Measurements from ENCODE around the gene REN. TPM values are rescaled to one million over a fixed set of nuclear protein-coding genes. Genes with fewer than 3 reads are reported as not detected.

REN gene
- total and polyA plus RNA-seq, 9 of the 15 experiments (the other 6 are each of a cell fraction or from before 2014, with no cell fraction given): 1.7 to 9.9 (median 3.1) TPM

DNA sequence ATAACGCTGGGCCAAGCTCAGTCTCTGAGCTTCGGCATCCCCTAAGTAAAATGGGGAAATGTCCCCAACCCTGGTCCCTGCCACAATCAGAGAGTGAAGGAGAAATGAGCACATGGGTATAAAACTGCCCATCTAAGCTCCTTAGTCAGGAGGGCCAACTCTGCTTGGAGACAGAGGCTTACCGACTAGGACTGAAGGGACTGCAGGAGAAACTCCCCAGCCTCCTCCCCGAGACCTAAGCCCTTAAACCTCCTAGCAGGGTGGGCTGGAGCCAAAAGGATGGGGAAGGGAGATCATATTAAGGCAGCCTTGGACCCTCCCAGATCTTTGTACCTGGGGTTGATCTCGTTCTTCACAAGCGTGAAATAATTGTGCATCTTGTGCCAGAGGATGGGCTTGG, 19.8 kb downstream of the REN start:
- under 1% methylated on average over 6 of the region's 6 CpGs for WGBS (ENCODE audit: insufficient coverage, low coverage, missing lambda C conversion rate)
- CTCF ChIA-PET (ENCODE audit: low intra/inter-chr PET ratio): no interaction called here

More for the DNA sequence above, 19.8 kb downstream of the REN start:
- no peaks in the 10 kb centered on the region for H3K9me1 ChIP-seq (ENCODE audit: control insufficient read depth, insufficient read depth, low read length)
- no peak overlapping the region for H2AFZ ChIP-seq (ENCODE audit: low read depth, low read length)
- ATAC-seq (no peak), DNase-seq (ENCODE audit: extremely low read depth in 1 of 4, low spot score in 3 of 4) (no peak), FAIRE-seq (no peak)
- peaks cover 15% of the 10 kb centered on the region for H4K20me1 ChIP-seq (replicated peaks; ENCODE audit: control insufficient read depth, insufficient read depth, low read length)
- no peaks in the 10 kb centered on the region for H3K9me3 ChIP-seq (replicated peaks; ENCODE audit: control insufficient read depth, insufficient read depth, low read depth, low read length)
- peaks cover 0 to 7% of the 10 kb centered on the region in 2 experiments; a peak in 2 of 5 replicates for H3K4me1 ChIP-seq (replicated peaks in 1 of 2; ENCODE audit: control insufficient read depth in 2 of 2, insufficient read depth in 2 of 2, low read length in 2 of 2)
- H3K36me3 ChIP-seq (ENCODE audit: control insufficient read depth, insufficient read depth, low read length): no peaks in the 10 kb centered on the region
- H3K4me2 ChIP-seq (ENCODE audit: insufficient read depth, low read length): no peak overlapping the region
- TF ChIP-seq SMARCB1 (IDR thresholded peaks at IDR 0.05; ENCODE audit: insufficient read length, low read depth): no peak
- TF ChIP-seq HMG20A (CRISPR knock-in tag; conservative IDR thresholded peaks at IDR 0.05): no peak
- no peak for TF ChIP-seq MTF1 (CRISPR knock-in tag; IDR thresholded peaks at IDR 0.05; ENCODE audit: borderline replicate concordance)
- TF ChIP-seq, protein P1, sequence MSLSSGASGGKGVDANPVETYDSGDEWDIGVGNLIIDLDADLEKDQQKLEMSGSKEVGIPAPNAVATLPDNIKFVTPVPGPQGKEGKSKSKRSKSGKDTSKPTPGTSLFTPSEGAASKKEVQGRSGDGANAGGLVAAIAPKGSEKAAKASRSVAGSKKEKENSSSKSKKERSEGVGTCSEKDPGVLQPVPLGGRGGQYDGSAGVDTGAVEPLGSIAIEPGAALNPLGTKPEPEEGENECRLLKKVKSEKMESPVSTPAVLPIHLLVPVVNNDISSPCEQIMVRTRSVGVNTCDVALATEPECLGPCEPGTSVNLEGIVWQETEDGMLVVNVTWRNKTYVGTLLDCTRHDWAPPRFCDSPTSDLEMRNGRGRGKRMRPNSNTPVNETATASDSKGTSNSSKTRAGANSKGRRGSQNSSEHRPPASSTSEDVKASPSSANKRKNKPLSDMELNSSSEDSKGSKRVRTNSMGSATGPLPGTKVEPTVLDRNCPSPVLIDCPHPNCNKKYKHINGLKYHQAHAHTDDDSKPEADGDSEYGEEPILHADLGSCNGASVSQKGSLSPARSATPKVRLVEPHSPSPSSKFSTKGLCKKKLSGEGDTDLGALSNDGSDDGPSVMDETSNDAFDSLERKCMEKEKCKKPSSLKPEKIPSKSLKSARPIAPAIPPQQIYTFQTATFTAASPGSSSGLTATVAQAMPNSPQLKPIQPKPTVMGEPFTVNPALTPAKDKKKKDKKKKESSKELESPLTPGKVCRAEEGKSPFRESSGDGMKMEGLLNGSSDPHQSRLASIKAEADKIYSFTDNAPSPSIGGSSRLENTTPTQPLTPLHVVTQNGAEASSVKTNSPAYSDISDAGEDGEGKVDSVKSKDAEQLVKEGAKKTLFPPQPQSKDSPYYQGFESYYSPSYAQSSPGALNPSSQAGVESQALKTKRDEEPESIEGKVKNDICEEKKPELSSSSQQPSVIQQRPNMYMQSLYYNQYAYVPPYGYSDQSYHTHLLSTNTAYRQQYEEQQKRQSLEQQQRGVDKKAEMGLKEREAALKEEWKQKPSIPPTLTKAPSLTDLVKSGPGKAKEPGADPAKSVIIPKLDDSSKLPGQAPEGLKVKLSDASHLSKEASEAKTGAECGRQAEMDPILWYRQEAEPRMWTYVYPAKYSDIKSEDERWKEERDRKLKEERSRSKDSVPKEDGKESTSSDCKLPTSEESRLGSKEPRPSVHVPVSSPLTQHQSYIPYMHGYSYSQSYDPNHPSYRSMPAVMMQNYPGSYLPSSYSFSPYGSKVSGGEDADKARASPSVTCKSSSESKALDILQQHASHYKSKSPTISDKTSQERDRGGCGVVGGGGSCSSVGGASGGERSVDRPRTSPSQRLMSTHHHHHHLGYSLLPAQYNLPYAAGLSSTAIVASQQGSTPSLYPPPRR (CRISPR knock-in tag; IDR thresholded peaks at IDR 0.05; ENCODE audit: borderline replicate concordance): no peak
- no peak for TF ChIP-seq MTA2 (IDR thresholded peaks at IDR 0.05; ENCODE audit: low read depth)
- TF ChIP-seq, protein P2, sequence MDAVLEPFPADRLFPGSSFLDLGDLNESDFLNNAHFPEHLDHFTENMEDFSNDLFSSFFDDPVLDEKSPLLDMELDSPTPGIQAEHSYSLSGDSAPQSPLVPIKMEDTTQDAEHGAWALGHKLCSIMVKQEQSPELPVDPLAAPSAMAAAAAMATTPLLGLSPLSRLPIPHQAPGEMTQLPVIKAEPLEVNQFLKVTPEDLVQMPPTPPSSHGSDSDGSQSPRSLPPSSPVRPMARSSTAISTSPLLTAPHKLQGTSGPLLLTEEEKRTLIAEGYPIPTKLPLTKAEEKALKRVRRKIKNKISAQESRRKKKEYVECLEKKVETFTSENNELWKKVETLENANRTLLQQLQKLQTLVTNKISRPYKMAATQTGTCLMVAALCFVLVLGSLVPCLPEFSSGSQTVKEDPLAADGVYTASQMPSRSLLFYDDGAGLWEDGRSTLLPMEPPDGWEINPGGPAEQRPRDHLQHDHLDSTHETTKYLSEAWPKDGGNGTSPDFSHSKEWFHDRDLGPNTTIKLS (IDR thresholded peaks at IDR 0.05; ENCODE audit: borderline replicate concordance, low read depth): no peak
- no peak for TF ChIP-seq GTF2A2 (tag; IDR thresholded peaks at IDR 0.05)
- no peak for TF ChIP-seq SMARCE1 (IDR thresholded peaks at IDR 0.05)
- no peak for TF ChIP-seq NRF1 (conservative IDR thresholded peaks at IDR 0.05 in 1 of 2, IDR thresholded peaks at IDR 0.05 in 1 of 2)
- no peak overlapping the region for H3K9ac ChIP-seq (ENCODE audit: insufficient read depth in 1 of 2, low read depth in 2 of 2, low read length in 2 of 2)
- H3K4me3 ChIP-seq: no peak overlapping the region
- no TSS peak for BruUV-seq (replicated peaks)
- H3K79me2 ChIP-seq (ENCODE audit: control insufficient read depth, insufficient read depth, low read length): no peaks in the 10 kb centered on the region
- in situ Hi-C loops (cut with MboI): no loop called here
- POLR2A ChIA-PET: interaction anchor here (0.6 kb wide), 1 partner anchor 149 kb away, joined by 3 read pairs; no protein-coding TSS in a partner anchor
- no peak overlapping the region for H3K27ac ChIP-seq (ENCODE audit: extremely low read depth, low read depth, low read length)
- peaks cover 23 to 51% of the 10 kb centered on the region in 2 experiments for H3K27me3 ChIP-seq (ENCODE audit: control insufficient read depth in 2 of 2, insufficient read depth in 2 of 2, low read length in 2 of 2)
- intact Hi-C loops (cut with micrococcal nuclease): no loop called here

Data from K562 (cell line).